HEK293 (cell line): ENCODE data around the gene CHN2.
A peak's percentile ranks its signal among the peaks of the same experiment; 100 is the strongest.

Experiments used
- BCL11B ChIP-seq: fragments of 450-650 bp; formaldehyde crosslinking; IDR thresholded peaks from 2 replicates; pipeline ENCODE4 v1.5.1; 2016; ENCODE audit warnings: low read depth, missing biosample characterization, missing genetic modification characterization
- CTCF ChIP-seq: fragments of 450-650 bp; formaldehyde crosslinking; IDR thresholded peaks from 2 replicates; pipeline ENCODE4 v1.5.1; 2016; ENCODE audit warnings: missing biosample characterization, missing genetic modification characterization
- GFI1B ChIP-seq: fragments of 450-650 bp; formaldehyde crosslinking; IDR thresholded peaks from 2 replicates; pipeline ENCODE4 v1.5.1; 2016; ENCODE audit warnings: missing biosample characterization, missing genetic modification characterization
- RBAK ChIP-seq: fragments of 450-650 bp; formaldehyde crosslinking; IDR thresholded peaks from 2 replicates; pipeline ENCODE4 v1.5.1; 2016; ENCODE audit warnings: missing biosample characterization, missing genetic modification characterization
- ZBTB17 ChIP-seq: fragments of 450-650 bp; formaldehyde crosslinking; IDR thresholded peaks from 2 replicates; pipeline ENCODE4 v1.5.1; 2016; ENCODE audit warnings: missing biosample characterization, missing genetic modification characterization
- ZNF211 ChIP-seq: fragments of 450-650 bp; formaldehyde crosslinking; IDR thresholded peaks from 2 replicates; pipeline ENCODE4 v1.5.1; 2016; ENCODE audit warnings: low read depth, missing biosample characterization, missing genetic modification characterization
- ZNF26 ChIP-seq: fragments of 450-650 bp; formaldehyde crosslinking; IDR thresholded peaks from 2 replicates; pipeline ENCODE4 v1.5.1; 2016; ENCODE audit warnings: missing biosample characterization, missing genetic modification characterization
- ZNF274 ChIP-seq, 2 experiments: fragments of 200-500 bp in 1 of 2; fragments of 450-650 bp in 1 of 2; sonication (Bioruptor generic) in 1 of 2; formaldehyde crosslinking in 1 of 2; IDR thresholded peaks; 2 replicates each; pipeline versions ENCODE4 v1.5.1 to v1.6.1; 2014 to 2016; ENCODE audit warnings: borderline replicate concordance in 1 of 2, inconsistent platforms in 1 of 2, low read length in 1 of 2, missing biosample characterization in 1 of 2, missing genetic modification characterization in 1 of 2
- ZNF394 ChIP-seq: fragments of 450-650 bp; formaldehyde crosslinking; IDR thresholded peaks from 2 replicates; pipeline ENCODE4 v1.5.1; 2016; ENCODE audit warnings: missing biosample characterization, missing genetic modification characterization, mild to moderate bottlenecking, moderate library complexity, borderline replicate concordance
- ZNF521 ChIP-seq: fragments of 450-650 bp; formaldehyde crosslinking; IDR thresholded peaks from 2 replicates; pipeline ENCODE4 v1.5.1; 2017; ENCODE audit warnings: missing biosample characterization, mild to moderate bottlenecking, missing genetic modification characterization
- ZNF560 ChIP-seq: fragments of 450-650 bp; formaldehyde crosslinking; IDR thresholded peaks from 2 replicates; pipeline ENCODE4 v1.5.1; 2017; ENCODE audit warnings: missing biosample characterization, missing genetic modification characterization, borderline replicate concordance

DNA sequence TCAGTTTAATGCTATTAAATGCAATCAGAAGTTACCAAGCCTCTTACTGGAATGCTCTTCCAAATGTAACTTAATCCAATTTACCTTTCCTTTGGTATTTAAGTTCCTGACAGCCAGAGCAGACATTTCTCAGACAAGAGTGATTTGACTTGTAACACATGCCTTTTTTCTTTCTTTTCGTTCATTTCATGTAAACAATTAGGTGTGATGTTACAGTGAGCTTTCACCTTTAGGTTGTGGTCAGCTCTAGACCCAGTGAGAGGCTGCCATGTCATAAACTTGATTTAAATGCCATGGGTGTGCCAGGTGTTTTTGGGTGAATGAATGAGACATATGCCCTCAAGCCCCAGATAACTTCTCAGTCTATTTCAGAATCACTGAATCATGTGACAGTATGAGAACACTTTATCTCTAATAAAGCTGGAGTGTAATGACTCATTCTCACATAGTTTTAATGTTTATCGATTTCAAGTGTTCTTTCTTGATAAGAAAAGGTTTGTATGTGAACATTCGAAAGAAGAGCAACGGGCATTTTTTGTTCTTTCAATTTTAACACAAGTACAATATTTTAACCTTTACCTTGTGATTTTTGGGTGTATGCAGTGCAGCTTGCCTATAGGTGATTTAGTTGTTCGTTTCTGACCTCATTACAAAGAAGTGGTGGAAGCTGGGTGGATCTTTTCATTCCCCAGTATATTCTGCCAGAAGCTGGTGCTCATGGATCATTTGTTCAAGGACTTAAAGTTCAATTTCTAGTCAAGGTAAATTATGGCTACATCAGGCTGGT is 61.5 kb downstream of the CHN2 start:
- TF ChIP-seq CTCF = no peak
- no peak for TF ChIP-seq ZNF521 (tag by site-specific recombination)
- TF ChIP-seq ZBTB17 (tag by site-specific recombination) = no peak
- no peak for TF ChIP-seq ZNF26 (tag by site-specific recombination)
- no peak for TF ChIP-seq GFI1B (tag by site-specific recombination)
- no peak for TF ChIP-seq ZNF560
- 0 out of 2 replicates have a peak, but pooled peaks have one; percentile 12 for TF ChIP-seq ZNF394
- no peak for TF ChIP-seq BCL11B (tag by site-specific recombination)
- TF ChIP-seq RBAK (tag by site-specific recombination) = no peak
- TF ChIP-seq ZNF274 (IDR thresholded peaks at IDR 0.05; ENCODE audit: low read length) = no peak
- no peak for TF ChIP-seq ZNF274 (tag by site-specific recombination; IDR thresholded peaks at IDR 0.05; ENCODE audit: borderline replicate concordance)
- TF ChIP-seq ZNF211 (tag by site-specific recombination) = no peak
